DOHH2 (cell line): ENCODE measurements around the gene METTL23.

ENCODE experiments used
- H3F3A ChIP-seq: fragments of 200-600 bp; sonication (generic), shearing (Covaris generic); 2 replicates; pipeline ENCODE4 v1.6.0; 2016; ENCODE audit warnings: antibody characterized with exemption, mild to moderate bottlenecking; ENCODE audit not compliant: control insufficient read depth, insufficient read depth
- H3K27ac ChIP-seq: fragments of 200-600 bp; sonication (generic); 2 replicates; pipeline ENCODE4 v1.5.1; 2014; ENCODE audit warnings: low read depth, mild to moderate bottlenecking, low read length, moderate library complexity
- H3K27me3 ChIP-seq: fragments of 200-600 bp; sonication (generic); 2 replicates; pipeline ENCODE4 v1.6.1; 2014; ENCODE audit warnings: mild to moderate bottlenecking, low read length, mixed read lengths; ENCODE audit not compliant: control insufficient read depth
- H3K36me3 ChIP-seq: fragments of 200-600 bp; sonication (generic); 2 replicates; pipeline ENCODE4 v1.6.1; 2014; ENCODE audit warnings: mild to moderate bottlenecking, low read length, moderate library complexity, mixed read lengths; ENCODE audit not compliant: control insufficient read depth
- H3K4me1 ChIP-seq: fragments of 200-600 bp; sonication (generic); 2 replicates; pipeline ENCODE4 v1.6.1; 2014; ENCODE audit warnings: mild to moderate bottlenecking, low read length, mixed read lengths; ENCODE audit not compliant: control insufficient read depth
- H3K4me2 ChIP-seq: fragments of 200-600 bp; sonication (generic); 2 replicates; pipeline ENCODE4 v1.6.0; 2014; ENCODE audit warnings: mild to moderate bottlenecking, low read length, moderate library complexity
- H3K4me3 ChIP-seq: fragments of 200-600 bp; sonication (generic); 2 replicates; pipeline ENCODE4 v1.5.1; 2014; ENCODE audit warnings: mild to moderate bottlenecking, low read length, mixed read lengths
- H3K79me2 ChIP-seq: fragments of 200-600 bp; sonication (generic); 2 replicates; pipeline ENCODE4 v1.6.1; 2014; ENCODE audit warnings: mild to moderate bottlenecking, low read length, mixed read lengths; ENCODE audit not compliant: control insufficient read depth
- H3K9me2 ChIP-seq: fragments of 200-600 bp; sonication (generic); replicated peaks from 2 replicates; pipeline ENCODE4 v1.6.1; 2014; ENCODE audit warnings: mild to moderate bottlenecking, low read length, mixed read lengths; ENCODE audit not compliant: control insufficient read depth
- H3K9me3 ChIP-seq: fragments of 200-600 bp; sonication (generic); 2 replicates; pipeline ENCODE4 v1.6.1; 2014; ENCODE audit warnings: antibody characterized with exemption, low read length, mixed read lengths; ENCODE audit not compliant: control insufficient read depth, insufficient read depth
- H4K20me1 ChIP-seq: fragments of 200-600 bp; sonication (generic); 2 replicates; pipeline ENCODE4 v1.6.0; 2014; ENCODE audit warnings: low read depth, mild to moderate bottlenecking, antibody characterized with exemption, low read length, moderate library complexity; ENCODE audit not compliant: control insufficient read depth, insufficient read depth
- EZH2phosphoT487 ChIP-seq: fragments of 200-600 bp; sonication (generic); IDR thresholded peaks from 2 replicates; pipeline ENCODE4 v1.6.1; 2017; ENCODE audit warnings: borderline replicate concordance, mild to moderate bottlenecking, antibody characterized with exemption, low read length, moderate library complexity, mixed read lengths
- TF ChIP-seq, protein P1 (sequence below): fragments of 200-600 bp; sonication (generic); IDR thresholded peaks from one replicate; pipeline ENCODE4 v1.5.1; 2014; ENCODE audit warnings: antibody characterized with exemption, mild to moderate bottlenecking, low read depth, low read length; ENCODE audit not compliant: poor library complexity, severe bottlenecking

METTL23 gene

DNA sequence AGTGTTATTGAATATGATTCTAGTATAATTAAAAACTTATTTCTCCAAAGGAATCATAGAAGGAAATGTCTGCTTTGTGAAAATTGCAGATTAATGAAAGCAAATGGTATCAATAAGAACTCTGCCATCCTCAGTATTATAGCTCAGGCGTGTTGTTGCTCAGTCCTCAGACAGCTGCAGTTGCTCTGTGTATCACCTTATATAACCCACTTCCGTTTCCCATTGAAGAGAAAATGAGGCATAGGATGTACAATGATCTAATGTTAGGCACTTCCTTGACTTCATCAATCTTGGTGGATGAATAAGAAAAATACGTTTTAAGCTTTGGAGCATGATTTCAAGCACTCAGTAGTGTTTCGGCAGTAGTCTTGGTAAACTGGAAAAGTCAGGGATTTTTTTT, 25.4 kb downstream of the METTL23 start:
- Histone ChIP-seq H4K20me1 (no peaks in the 10 kb centered on the region), H3F3A (no peaks in the 10 kb centered on the region), H3K9me2 (no peaks in the 10 kb centered on the region), H3K9me3 (no peaks in the 10 kb centered on the region), H3K4me3 (no peak overlapping the region), H3K36me3 (no peaks in the 10 kb centered on the region; the same call in none of the 2 replicates), H3K27me3 (no peaks in the 10 kb centered on the region), H3K79me2 (no peaks in the 10 kb centered on the region), H3K27ac (no peak overlapping the region), H3K4me1 (peaks cover 6% of the 10 kb centered on the region), H3K4me2 (0 out of 2 replicates have a peak overlapping the region, but pooled peaks have one; percentile 19)
- TF ChIP-seq EZH2phosphoT487, result no peak
- TF ChIP-seq, protein P1, sequence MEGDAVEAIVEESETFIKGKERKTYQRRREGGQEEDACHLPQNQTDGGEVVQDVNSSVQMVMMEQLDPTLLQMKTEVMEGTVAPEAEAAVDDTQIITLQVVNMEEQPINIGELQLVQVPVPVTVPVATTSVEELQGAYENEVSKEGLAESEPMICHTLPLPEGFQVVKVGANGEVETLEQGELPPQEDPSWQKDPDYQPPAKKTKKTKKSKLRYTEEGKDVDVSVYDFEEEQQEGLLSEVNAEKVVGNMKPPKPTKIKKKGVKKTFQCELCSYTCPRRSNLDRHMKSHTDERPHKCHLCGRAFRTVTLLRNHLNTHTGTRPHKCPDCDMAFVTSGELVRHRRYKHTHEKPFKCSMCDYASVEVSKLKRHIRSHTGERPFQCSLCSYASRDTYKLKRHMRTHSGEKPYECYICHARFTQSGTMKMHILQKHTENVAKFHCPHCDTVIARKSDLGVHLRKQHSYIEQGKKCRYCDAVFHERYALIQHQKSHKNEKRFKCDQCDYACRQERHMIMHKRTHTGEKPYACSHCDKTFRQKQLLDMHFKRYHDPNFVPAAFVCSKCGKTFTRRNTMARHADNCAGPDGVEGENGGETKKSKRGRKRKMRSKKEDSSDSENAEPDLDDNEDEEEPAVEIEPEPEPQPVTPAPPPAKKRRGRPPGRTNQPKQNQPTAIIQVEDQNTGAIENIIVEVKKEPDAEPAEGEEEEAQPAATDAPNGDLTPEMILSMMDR, result no peak

DNA sequence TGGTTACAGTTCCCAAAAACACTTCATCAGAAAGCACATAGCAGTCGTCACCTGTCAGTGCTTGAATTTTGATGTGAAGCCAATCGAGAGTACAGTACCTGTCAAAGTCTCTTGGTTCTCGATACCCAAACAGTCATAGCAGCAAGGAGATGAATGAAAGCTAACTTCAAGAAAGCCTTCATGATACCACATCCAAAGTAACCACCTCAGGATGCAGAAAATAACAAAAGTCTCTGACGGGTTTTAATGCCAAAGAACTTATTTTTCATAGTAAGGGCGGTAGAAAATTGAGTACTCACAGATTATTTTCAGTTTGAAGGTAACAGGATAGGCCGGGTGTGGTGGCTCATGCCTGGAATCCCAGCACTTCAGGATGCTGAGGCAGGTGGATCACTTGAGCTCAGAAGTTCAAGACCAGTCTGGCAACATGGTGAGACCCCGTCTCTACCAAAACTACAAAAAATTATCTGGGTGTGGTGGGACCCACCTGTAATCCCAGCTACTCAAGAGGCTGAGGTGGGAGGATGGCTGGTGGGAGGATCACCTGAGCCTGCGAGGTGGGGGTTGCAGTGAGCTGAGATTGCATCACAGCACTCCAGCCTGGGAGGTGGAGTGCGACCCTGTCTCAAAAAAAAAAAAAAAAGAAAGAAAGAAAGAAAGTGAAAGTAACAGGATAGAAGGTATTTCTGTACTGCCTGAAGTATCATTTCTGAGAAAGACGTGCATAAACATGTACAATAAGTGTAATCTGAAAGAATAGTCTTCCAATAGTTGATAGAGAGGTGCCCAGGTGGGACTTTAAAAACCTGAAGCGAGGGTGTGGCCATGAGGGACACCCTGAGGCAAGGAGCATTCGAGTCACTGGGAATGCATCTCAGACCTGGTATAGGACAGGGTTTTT, 26.7 kb downstream of the METTL23 start:
- no peak overlapping the region for H3K4me2 ChIP-seq
- no peaks in the 10 kb centered on the region for H3F3A ChIP-seq
- no peak overlapping the region for H3K4me3 ChIP-seq
- no peak overlapping the region for H3K27ac ChIP-seq
- H3K4me1 ChIP-seq, result peaks cover 6% of the 10 kb centered on the region
- no peaks in the 10 kb centered on the region for H3K9me3 ChIP-seq
- TF ChIP-seq EZH2phosphoT487, result no peak
- TF ChIP-seq, protein P1, result no peak
- H3K79me2 ChIP-seq, result no peaks in the 10 kb centered on the region
- H3K36me3 ChIP-seq, result no peaks in the 10 kb centered on the region; the same call in none of the 2 replicates
- no peaks in the 10 kb centered on the region for H3K27me3 ChIP-seq
- no peaks in the 10 kb centered on the region for H4K20me1 ChIP-seq
- no peaks in the 10 kb centered on the region for H3K9me2 ChIP-seq

DNA sequence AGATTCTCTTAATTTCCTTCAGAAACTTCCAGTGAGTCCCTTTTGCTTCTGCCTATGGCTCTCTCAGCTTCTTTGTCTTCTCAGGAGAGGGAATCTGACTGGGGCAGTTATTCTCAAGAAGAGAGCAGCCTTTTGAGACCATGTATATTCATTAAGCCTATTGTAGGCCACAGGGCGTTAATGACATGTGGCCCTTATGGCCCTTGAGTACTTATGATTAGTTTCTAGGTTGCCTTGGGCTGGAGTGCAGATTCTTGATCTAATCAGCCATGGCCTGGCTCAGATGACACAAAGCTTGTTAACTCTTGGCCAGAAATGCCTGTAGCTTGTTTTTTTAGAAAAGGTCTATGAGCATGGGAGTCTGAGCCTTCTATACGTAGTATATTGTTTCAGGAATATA, 28.6 kb downstream of the METTL23 start:
- H3K4me2 ChIP-seq, result no peak overlapping the region
- no peaks in the 10 kb centered on the region for H3K9me3 ChIP-seq
- no peaks in the 10 kb centered on the region for H3K79me2 ChIP-seq
- no peaks in the 10 kb centered on the region for H3K27me3 ChIP-seq
- H4K20me1 ChIP-seq, result no peaks in the 10 kb centered on the region
- no peak overlapping the region for H3K27ac ChIP-seq
- no peaks in the 10 kb centered on the region for H3K9me2 ChIP-seq
- TF ChIP-seq, protein P1, result no peak
- no peak for TF ChIP-seq EZH2phosphoT487
- no peaks in the 10 kb centered on the region for H3F3A ChIP-seq
- peaks cover 6% of the 10 kb centered on the region for H3K4me1 ChIP-seq
- no peaks in the 10 kb centered on the region; the same call in none of the 2 replicates for H3K36me3 ChIP-seq
- no peak overlapping the region for H3K4me3 ChIP-seq
